ENCODE results near the gene ZDHHC16.

Gene ZDHHC16

GRCh38 chr10:97456034-97456685 is 10.2 kb downstream of the ZDHHC16 start:
- Histone ChIP-seq H3K27ac (no peak overlapping the region), H3K27me3 (replicated peaks) (no peaks in the 10 kb centered on the region), H3K4me3 (ENCODE audit: low read depth, low read length) (no peak overlapping the region), H3K36me3 (replicated peaks) (peaks cover 84% of the 10 kb centered on the region)
- in situ Hi-C loops (cut with HindIII; ENCODE audit: low pct_ligation_motif_present, low sequenced_read_pairs): no loop called here
- no peak for DNase-seq
- no peak for TF ChIP-seq CTCF (IDR thresholded peaks at IDR 0.05; ENCODE audit: low read depth, low read length, missing control alignments)

GRCh38 chr10:97456686-97457065 is 10.7 kb downstream of the ZDHHC16 start:
- in situ Hi-C loops (cut with HindIII; ENCODE audit: low pct_ligation_motif_present, low sequenced_read_pairs): no loop called here
- DNase-seq: no peak
- Histone ChIP-seq H3K27me3 (replicated peaks) (no peaks in the 10 kb centered on the region), H3K4me3 (ENCODE audit: low read depth, low read length) (no peak overlapping the region), H3K27ac (no peak overlapping the region), H3K36me3 (replicated peaks) (peaks cover 87% of the 10 kb centered on the region)
- TF ChIP-seq CTCF (IDR thresholded peaks at IDR 0.05; ENCODE audit: low read depth, low read length, missing control alignments): no peak

GRCh38 chr10:97459111-97459510 is 13.1 kb downstream of the ZDHHC16 start:
- no peak for TF ChIP-seq CTCF (IDR thresholded peaks at IDR 0.05; ENCODE audit: low read depth, low read length, missing control alignments)
- no peaks in the 10 kb centered on the region for H3K27me3 ChIP-seq (replicated peaks)
- H3K27ac ChIP-seq: no peak overlapping the region
- in situ Hi-C loops (cut with HindIII; ENCODE audit: low pct_ligation_motif_present, low sequenced_read_pairs): no loop called here
- peaks cover 88% of the 10 kb centered on the region for H3K36me3 ChIP-seq (replicated peaks)
- no peak overlapping the region for H3K4me3 ChIP-seq (ENCODE audit: low read depth, low read length)
- DNase-seq: no peak

GRCh38 chr10:97459933-97460332 is 14.0 kb downstream of the ZDHHC16 start:
- peaks cover 88% of the 10 kb centered on the region for H3K36me3 ChIP-seq (replicated peaks)
- TF ChIP-seq CTCF (IDR thresholded peaks at IDR 0.05; ENCODE audit: low read depth, low read length, missing control alignments): no peak
- no peak overlapping the region for H3K27ac ChIP-seq
- in situ Hi-C loops (cut with HindIII; ENCODE audit: low pct_ligation_motif_present, low sequenced_read_pairs): no loop called here
- no peak overlapping the region for H3K4me3 ChIP-seq (ENCODE audit: low read depth, low read length)
- no peak for DNase-seq
- no peaks in the 10 kb centered on the region for H3K27me3 ChIP-seq (replicated peaks)

GRCh38 chr10:97462309-97462708 is 16.3 kb downstream of the ZDHHC16 start:
- in situ Hi-C loops (cut with HindIII; ENCODE audit: low pct_ligation_motif_present, low sequenced_read_pairs): no loop called here
- peaks cover 92% of the 10 kb centered on the region for H3K36me3 ChIP-seq (replicated peaks)
- H3K27ac ChIP-seq: no peak overlapping the region
- DNase-seq: no peak
- H3K4me3 ChIP-seq (ENCODE audit: low read depth, low read length): no peak overlapping the region
- H3K27me3 ChIP-seq (replicated peaks): no peaks in the 10 kb centered on the region
- TF ChIP-seq CTCF (IDR thresholded peaks at IDR 0.05; ENCODE audit: low read depth, low read length, missing control alignments): no peak
